DMS 273 (cell line): ENCODE data around the gene RPE65.
A peak's percentile ranks its signal among the peaks of the same experiment; 100 is the strongest.
"Not testable (repeated sequence)": the region's sequence is repeated elsewhere in the genome, so short reads cannot be mapped to it uniquely, and the experiment has no call there.

Source experiments
- DNase-seq: peaks from one replicate; lab custom pipeline; 2025; ENCODE audit not compliant: unreplicated experiment; lab: John Stamatoyannopoulos, UW

RPE65 gene

DNA sequence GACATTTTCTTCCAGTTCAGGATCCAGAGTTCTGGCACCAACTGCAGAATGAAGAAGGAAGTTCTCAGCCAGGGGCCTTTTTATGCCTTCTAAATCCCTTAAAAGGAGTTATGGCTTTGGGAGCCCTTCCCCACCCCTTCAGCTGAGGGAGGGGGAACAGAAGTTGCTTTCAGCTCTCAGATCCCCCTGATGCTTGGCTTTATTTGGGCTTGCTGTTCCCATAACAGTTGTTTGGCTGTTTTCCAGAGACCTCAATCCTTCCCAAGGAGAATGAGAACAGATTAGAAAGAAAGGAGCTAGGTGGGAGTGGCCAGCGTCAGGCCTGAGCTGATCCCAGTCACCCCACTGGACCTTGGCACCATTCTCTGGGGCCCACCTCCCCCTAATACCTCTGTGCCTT lies at the start of gene RPE65:
TSS of gene RPE65 (minus strand) at position 54 of the 400 bp plus-strand sequence. CDS start at position 5, 49 bp downstream.
- DNase-seq, result peak; percentile 55

DNA sequence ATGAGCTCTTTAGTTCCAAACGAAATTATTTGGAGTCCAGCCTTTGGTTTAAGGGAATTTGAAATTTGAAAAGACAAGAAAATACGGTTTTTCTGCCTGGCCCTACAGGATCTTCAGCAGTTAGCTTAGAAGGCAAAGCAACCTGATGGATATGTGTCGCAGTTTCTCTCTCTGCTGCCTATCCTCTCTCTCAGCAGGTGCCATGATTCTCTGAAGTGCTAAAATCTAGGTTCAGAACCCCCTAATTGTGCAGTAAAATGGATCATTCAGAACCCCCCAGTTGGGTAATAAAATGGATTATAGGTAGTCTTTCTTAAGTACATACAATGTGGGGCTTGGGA lies 47.6 kb upstream of the RPE65 start:
- DNase-seq, result no peak

DNA sequence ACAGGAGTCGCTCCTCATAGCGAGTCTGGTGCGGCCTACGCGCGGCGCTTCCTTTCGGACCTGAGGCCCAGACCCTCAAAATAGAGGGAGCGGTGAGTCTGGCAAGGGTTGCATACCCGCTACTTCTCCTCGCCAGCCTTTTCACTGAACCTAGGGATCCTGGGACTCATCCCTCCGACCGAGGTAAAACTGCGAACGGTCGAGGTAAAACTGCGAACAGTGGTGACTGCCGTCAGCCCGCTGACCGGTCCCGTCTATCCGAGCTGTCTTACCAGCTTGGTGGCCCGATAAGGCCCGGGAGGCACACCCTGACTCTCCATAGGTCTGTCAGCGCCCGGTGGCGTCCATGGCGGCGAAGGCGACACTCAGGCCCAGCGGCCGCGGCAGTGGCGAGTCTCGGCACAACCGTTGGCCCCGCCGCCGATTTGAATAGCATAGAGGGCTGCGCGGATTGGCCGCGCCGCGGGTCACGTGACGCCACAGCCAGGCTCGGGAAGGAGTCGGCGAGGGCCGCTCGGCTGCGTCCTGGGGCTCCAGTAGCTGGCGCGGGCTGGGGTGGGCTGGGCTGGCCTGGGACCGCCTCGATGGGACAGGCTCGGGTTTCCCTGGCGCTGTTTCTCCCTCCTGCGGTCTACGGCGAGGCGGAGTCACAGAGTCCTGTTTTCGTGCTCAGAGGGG lies 47.1 kb upstream of the RPE65 start, which contains the start of gene DEPDC1:
TSS of gene DEPDC1 (minus strand) at position 403 of the 678 bp plus-strand sequence. CDS start at position 320, 83 bp downstream.
- DNase-seq, result peak; percentile 98

DNA sequence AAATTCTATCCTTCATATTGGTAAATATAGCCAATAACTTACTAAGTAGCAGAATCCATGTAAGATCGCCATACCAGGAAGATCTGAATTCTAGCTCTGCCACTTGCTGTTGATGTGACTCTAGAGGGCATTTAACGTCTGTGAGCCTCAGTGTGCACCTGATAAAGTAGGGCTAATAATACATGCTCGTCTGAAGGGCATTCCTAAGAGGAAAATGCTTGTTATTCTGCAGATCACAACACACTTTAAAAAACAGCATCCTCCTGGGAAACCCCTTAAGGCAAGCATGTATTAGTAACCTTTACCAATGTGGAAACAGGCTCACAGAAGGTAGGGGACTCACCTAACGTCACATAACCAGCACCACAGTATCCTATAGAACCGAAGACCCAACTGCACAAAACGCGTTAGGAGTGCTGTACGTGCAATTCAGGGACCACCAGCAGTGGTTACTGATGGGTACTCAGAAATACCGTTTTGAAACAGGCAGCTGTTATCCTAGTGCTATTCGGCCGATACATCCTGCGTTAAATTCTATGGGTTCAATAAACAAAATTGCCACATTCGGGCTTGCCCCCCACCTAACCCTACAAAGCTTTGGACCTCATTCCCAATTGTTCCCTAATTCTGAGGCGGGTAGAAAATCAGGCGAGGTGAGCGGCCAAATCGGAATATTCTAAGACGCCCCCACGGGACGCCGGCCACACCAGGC lies 46.4 kb upstream of the RPE65 start:
- peak; percentile 48 for DNase-seq

DNA sequence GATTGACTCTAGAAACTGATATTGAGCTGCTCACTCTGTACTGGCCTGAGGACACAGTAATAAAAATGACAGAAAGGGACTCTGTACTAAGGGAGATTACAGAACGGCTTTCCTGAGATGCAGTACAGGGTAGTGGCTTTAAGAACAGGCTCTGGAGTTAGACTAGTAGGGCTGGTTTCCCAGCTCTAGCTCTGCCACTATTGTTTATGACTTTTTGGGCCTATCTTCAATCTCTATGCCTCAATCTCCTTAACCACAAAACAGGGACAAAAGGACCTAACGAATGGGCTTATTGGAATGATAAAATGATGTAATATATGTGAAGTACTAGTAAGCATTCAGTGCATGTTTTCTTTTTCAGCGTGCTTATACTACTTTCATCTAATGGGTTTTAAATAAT lies 45.8 kb upstream of the RPE65 start:
- DNase-seq, result peak; percentile 19

DNA sequence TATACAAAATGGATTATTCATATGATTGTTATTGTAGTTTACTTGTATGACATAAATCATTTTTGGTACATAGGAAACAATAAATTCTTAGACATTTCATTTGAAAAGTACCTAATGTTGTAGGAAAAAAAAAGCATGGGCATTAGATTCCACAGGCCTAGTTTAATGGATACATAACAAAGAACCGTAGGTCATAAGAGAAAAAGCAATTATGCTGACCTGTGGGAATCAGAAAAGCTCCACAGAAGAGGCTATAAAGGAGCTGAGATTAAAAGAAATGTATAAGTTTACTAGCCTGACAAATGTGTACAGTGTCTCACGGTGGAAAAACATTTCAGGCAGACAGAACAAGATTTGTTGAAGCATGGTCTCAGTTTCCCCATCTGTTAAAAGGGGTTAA lies 43.4 kb upstream of the RPE65 start:
- no peak for DNase-seq

DNA sequence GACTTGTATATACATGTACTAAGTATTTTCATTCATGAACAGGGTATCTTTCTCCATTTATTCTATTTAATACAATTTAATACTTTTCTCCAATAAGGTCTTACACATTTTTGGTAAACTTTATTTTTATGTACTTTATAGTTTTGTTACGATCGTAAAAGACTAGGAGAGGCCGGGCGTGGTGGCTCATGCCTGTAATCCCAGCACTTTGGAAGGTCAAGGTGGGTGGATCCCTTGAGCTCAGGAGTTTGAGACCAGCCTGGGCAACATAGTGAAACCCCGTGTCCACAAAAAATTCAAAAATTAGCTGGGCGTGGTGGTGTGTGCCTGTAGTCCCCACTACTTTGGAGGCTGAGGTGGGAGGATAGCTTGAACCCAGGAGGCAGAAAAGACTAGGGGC lies 42.5 kb upstream of the RPE65 start:
- not testable (repeated sequence) for DNase-seq

DNA sequence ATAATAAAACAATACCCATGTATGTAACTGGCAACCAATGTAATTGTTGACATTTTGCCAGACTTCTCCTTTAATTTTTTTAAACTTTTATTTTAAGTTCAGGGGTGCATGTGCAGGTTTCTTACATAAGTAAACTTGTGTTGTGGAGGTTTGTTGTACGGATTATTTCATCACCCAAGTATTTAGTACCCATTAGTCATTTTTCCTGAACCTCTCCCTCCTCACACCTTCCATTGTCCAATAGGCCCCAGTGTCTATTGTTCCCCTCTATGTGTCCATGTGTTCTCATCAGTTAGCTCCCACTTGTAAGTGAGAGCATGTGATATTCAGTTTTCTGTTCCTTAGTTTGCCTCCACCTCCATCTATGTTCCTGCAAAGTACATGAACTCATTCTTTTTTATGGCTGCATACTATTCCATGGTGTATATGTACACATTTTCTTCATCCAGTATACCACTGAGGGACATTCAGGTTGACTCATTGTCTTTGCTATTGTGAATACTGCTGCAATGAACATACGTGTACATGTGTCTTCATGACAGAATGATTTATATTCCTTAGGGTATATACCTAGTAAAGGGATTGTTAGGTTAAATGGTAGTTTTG lies 40.4 kb upstream of the RPE65 start:
- DNase-seq, result no peak

DNA sequence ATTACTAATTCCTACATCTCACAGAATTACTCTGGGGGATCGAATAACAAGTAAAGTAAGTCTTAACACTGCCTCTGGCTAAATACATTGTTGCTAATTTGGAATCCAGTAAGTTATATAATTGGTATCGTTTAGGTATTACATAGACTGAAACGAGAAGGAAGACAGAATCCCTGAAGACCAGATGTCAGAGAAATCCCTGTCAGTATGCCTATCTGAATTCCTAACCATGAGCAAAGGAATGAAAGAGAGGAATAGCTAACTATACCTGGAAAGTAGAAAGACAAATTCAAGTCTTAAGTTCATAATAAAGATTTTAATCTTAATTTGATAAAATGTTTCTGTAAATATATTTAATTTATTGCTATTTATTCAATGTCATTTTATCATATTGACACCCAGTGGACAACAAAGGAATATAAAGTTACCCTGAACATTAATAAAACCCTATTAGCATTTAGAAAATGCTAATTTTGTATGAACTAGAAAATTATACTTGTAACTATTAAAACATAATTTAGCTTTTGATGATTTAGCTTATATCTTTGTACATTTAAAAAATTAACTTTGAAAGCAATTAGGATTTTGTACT lies 35.8 kb upstream of the RPE65 start:
- no peak for DNase-seq

DNA sequence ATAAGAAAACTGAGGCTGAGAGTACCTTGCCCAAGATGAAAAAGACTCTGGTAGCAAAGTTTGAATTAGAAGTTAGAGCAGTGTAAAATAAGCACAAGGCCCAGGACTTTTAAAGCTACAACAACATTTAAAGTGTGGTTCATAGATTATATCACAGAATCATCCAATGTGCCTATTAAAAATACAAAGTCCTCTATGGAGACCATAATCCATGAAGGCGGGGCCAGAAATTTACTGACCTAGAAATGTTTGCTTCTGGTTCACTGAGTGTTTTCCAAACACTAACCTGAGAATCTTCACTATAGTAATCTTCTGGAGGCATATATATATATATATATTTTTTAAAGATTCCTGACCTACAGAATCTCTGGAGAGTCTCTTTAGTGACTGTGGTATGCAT lies 34.9 kb upstream of the RPE65 start:
- DNase-seq, result no peak

DNA sequence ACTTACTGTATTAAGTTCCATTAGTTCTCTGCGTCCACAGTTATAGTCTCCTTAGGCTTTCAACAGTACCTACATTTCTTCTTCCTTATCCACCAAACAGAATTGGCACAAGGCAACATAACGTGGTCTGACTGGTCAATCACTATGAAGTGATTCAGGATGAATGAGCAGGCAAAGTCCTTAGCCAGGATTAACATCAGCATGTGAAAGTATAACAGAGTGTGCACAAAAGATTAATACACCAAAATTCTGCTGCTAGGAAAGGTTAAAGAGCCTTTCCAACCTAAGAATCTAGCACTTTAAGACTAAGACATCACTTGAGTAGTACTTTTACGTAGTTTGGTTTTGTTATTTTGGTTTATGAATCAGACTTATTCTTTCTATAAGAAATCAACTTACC lies 31.3 kb upstream of the RPE65 start:
- no peak for DNase-seq

DNA sequence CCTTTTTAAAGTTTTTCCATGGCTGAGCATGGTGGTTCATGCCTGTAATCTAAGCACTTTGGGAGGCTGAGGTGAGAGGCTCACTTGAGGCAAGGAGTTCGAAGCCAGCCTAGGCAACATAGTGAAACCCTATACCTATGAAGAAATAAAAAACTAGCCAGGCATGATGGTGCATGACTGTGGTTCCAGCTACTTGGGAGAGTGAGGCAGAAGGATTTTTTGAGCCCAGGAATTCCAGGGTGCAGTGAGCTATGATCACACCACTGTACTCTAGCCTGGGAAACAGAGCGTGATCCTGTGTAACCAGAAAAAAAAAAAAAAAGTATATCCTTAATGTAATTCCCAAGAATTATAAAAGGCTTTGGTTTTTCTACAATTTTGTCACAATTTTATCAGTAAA lies 29.7 kb upstream of the RPE65 start:
- no peak for DNase-seq

DNA sequence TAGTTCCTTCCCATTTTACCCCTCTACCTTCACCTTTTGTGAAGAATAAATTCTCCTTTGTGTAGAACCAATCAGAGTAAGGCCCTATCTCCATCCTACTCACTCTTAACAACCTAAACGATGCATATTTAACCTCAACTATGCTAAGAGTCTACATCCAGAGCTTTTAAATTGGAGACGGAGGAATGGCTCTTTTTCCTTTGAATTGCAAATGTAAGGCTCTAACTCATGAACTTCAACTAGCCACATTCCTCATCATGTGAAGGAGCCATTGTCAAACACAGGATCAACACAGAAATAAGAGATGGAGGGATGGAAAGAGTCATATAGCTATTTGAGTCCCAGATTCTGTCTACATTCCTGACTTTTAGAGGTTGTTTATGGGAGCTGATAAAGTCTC lies 28.9 kb upstream of the RPE65 start:
- no peak for DNase-seq

DNA sequence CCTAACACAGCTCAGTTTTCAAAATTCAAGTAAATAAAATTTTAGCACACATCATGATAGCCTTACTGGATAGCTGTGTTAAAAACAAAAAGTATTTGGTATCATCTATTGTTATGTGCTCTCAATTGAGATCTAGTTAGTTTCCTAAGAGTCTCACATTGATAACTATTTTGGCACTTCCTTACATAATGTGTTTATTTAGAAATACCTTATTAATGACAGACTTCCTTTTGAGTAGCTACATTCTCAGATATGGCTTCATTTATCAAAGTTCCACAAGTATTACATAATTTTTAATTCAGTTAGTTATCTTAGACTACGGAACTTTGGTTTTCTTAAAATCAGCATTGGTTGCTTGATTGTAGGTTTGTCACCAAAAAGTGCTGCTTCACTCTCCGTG lies 26.9 kb upstream of the RPE65 start:
- DNase-seq, result not testable (repeated sequence)

DNA sequence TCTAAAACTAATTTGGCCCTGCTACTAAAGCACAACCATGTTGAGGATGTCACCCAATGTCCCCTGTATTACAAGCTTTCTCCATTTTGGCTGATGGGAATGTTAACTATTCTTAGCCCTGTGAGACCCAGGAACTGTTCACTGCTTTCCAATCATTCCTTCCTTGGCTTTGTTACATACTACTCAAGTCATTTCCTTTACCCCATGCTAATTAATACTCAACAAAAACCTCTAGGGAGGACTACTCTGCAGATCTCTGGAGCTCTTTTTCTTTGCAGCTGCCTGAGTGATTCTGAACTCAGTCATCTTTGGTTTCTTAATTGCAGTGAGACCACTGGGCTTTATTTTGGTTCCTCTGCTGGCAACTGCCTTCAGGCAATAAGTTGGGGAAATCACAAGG lies 23.3 kb upstream of the RPE65 start:
- DNase-seq, result no peak

DNA sequence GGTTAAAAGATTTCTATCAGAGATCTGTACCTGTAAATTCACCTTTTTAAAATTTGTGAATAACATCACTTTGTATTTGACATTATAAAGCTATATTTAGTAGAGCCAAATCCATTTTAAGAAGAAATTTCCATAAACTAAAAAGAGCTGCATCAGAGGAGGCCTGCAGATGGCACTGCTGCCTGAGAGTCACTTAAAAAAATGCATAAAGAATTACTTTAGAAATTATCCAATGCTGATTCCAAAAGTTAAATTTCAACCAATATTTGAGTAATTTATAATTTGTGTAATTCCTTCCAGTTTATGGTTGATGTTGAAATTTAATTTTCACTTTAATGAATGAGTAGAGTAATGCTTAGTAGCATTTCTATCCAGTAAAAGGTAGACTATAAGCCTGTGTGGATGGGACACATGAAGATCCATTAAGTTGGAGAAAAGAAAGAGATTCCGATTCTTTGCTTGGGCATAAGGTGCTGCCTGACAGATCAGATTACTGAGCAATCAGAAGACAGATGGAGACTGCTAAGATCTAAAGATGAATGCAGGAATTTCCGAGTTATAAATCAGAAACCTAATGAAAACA lies 20.7 kb upstream of the RPE65 start:
- DNase-seq, result peak; percentile 54

DNA sequence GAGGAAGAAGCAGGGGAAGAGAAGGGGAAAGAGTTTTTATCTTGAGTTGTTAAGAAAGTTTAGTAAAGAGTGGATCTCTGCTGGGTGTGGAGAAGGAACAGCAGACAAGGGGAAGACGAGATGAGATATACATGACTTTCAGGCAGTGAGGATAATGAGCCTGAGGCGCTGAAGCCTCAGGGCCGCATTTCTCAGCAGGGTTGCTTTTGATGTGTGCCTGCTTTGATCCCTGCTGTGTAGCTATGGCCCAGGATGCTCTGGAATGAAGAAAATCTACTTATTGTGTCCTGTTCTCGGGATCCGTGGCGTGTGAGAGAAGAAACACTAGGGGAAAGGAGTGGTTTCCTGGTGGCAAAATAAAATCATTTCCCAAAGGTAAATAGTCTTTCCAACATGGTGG lies 15.1 kb upstream of the RPE65 start:
- no peak for DNase-seq

DNA sequence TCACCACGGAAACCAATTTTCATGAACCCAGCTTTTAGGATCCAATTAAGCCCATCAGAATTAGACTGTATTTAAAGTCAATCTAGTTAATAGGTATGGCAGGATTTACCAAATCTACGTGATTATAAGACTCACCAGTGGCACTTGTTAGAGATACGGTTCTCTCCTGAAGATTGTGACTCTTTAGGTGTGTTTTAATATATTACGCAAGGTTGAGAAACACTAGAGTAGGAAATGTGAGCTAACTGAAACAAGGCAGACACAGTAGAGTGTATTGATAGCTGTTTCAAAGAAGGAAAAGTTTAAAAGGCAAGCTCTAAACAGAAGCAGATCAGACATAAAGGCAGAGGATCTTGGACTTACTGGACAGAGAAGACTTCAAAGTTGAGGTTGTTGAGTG lies 11.2 kb upstream of the RPE65 start:
- no peak for DNase-seq

DNA sequence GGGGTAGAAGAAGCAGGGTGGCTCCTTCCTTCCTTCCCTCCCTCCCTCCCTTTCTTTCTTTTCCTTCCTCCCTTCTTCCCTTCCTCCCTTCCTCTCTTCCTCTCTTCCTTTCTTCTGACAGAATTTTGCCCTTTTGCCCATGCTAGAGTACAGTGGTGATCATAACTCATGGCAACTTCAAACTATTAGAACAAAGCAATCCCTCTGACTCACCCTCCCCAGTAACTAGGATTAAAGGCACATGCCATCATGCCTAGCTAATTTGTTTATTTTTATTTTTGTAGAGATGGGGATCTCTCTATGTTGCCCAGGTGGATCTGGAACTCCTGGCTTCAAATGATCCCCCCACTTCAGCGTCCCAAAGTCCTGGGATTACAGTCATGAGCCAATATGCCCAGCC lies 10.0 kb upstream of the RPE65 start:
- no peak for DNase-seq

DNA sequence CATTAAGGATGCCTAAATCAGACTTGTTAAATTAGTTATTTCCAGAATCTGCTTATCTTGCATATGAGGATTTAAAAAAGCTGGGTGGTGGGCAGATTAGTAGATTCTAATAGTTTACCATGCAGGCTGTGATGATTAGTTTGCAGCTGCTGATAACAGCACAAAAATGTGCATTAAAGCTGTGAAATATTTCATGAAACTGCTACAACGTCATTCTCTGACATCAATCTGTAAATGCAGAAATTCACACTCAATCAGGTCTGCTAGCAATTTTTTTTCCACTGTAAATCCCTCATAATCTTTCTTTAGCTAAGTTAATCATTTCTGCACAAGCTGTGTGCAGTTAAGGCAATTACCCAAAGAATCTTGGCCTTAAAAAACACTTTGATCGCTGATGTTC lies 9.3 kb upstream of the RPE65 start:
- no peak for DNase-seq

DNA sequence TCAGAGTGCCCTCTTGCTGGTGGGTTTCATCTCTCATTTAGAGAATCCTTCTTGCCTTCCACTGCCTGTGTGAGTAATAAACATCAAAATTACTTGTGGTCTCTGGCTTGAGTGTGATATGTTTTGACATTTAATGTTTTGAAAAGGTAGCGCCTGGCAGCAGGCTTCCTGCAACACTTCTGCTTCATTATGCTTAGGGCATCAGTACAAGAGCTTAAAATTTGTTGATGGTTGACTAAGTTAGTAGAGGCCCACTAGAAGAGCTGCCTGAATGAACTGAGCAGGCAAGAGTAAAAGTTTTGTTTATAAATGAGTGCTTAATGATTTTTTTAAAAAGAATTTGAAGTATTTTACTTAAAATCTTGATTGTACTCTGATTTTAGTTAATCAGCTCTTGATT lies 6.4 kb upstream of the RPE65 start:
- no peak for DNase-seq

DNA sequence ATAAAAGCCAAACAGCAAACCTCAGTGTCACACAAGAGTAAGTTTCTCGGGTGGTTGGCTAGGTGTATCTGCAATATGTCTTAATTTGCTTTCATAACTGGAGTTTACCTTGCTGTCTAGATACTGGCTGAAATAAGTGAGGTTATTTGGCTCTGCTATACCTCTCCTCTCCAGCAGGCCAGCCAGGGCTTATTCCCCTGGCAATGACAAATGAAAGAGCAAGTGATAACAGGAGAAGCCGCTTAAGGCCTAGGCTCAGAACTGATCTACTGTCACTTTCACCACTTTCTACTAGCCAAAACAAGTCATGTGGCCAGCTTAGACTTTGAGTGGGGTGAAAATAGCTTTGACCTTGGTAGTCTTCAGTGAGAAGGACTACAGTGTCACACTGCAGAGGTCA lies 4.8 kb upstream of the RPE65 start:
- peak; percentile 11 for DNase-seq
